ENCODE results near the gene EDAR. TPM values are rescaled to one million over a fixed set of nuclear protein-coding genes. Genes with fewer than 3 reads are reported as not detected.

The EDAR gene
- total RNA-seq, 1 experiment from 2014 or later, result 0.15 TPM

DNA sequence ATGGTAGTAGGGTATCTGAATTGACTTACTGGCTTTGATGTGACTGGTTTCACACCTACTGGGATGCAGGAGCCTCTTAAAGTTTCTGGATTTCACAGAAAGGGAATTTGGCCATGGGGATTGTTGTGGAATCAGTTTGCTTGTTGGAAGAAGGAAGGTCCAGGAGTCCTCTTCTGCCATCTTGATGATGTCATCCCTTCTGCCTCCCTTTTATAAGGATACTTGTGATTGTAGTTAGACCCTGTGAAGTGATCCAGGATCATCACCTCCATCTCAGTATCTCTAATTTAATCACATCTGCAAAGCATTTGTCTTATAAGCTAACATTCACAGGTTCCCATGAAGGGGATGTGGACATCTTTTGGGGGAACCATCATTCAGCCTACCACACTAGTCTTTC lies 123.0 kb downstream of the EDAR start:
- Histone ChIP-seq H3K4me3 (replicated peaks in 1 of 2; ENCODE audit: low read depth in 1 of 2, low read length in 2 of 2) (no peak overlapping the region), H3K27me3 (ENCODE audit: insufficient read depth, low read length) (no peaks in the 10 kb centered on the region), H3K9ac (ENCODE audit: low read length) (no peak overlapping the region), H4K20me1 (ENCODE audit: insufficient read depth) (no peaks in the 10 kb centered on the region), H2AFZ (ENCODE audit: low read depth, low read length, poor library complexity, severe bottlenecking) (no peak overlapping the region), H3K4me1 (ENCODE audit: control insufficient read depth in 1 of 2, insufficient read depth in 2 of 2, low read length in 2 of 2) (no peaks in the 10 kb centered on the region), H3K9me2 (ENCODE audit: insufficient read depth) (no peaks in the 10 kb centered on the region), H3K9me3 (ENCODE audit: control insufficient read depth in 1 of 2, insufficient read depth in 1 of 2, low read depth in 1 of 2, low read length in 2 of 2) (no peaks in the 10 kb centered on the region; a peak in 1 of 4 replicates), H3K36me3 (ENCODE audit: control insufficient read depth in 1 of 2, insufficient read depth in 2 of 2, low read length in 2 of 2) (0 out of 4 replicates have a peak, but pooled peaks cover 0 to 9% of the 10 kb centered on the region in 2 experiments), H3K27ac (ENCODE audit: low read depth, low read length) (no peak overlapping the region), H3K79me2 (ENCODE audit: insufficient read depth, low read length) (no peaks in the 10 kb centered on the region), H3K4me2 (ENCODE audit: low read length) (no peak overlapping the region)
- ChIA-PET RAD21 (ENCODE audit: low non-redundant PET in 1 of 2, low total read pairs in 2 of 2, uncharacterized antibody in 2 of 2, unreplicated experiment in 2 of 2) (no interaction called here), POLR2A (no interaction called here), CTCF (no interaction called here)
- no peak for TF ChIP-seq JUND (IDR thresholded peaks at IDR 0.05)
- TF ChIP-seq POLR2AphosphoS5 (IDR thresholded peaks at IDR 0.05; ENCODE audit: low read depth, low read length), result no peak
- TF ChIP-seq FOSL1 (IDR thresholded peaks at IDR 0.05; ENCODE audit: low read depth), result no peak
- TF ChIP-seq CEBPB (IDR thresholded peaks at IDR 0.05; ENCODE audit: low read depth), result no peak
- no peak for ATAC-seq
- intact Hi-C loops (cut with micrococcal nuclease), result no loop called here
- no TSS peak for BruUV-seq (replicated peaks)
- DNase-seq (ENCODE audit: low read depth, low spot score), result no peak

DNA sequence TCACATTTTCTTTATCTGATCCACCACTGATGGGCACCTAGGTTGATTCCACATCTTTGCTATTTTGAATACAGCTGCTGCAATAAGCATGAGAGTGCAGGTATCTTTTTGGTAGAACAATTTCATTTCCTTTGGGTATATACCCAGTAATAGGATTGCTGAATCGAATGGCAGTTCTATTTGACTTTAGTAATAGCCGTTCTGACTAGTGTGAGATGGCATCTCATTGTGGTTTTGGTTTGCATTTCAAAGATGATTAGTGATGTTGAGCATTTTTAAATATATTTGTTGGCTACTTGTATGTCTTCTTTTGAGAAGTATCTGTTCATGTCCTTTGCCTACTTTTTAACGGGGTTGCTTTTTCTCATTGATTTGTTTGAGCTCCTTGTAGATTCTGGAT lies 130.1 kb downstream of the EDAR start:
- Histone ChIP-seq H3K36me3 (ENCODE audit: control insufficient read depth in 1 of 2, insufficient read depth in 2 of 2, low read length in 2 of 2) (no peaks in the 10 kb centered on the region), H3K9ac (ENCODE audit: low read length) (no peak overlapping the region), H3K9me2 (ENCODE audit: insufficient read depth) (no peaks in the 10 kb centered on the region), H3K4me2 (ENCODE audit: low read length) (no peak overlapping the region), H3K4me3 (replicated peaks in 1 of 2; ENCODE audit: low read depth in 1 of 2, low read length in 2 of 2) (no peak overlapping the region), H3K79me2 (ENCODE audit: insufficient read depth, low read length) (no peaks in the 10 kb centered on the region), H2AFZ (ENCODE audit: low read depth, low read length, poor library complexity, severe bottlenecking) (no peak overlapping the region), H3K4me1 (ENCODE audit: control insufficient read depth in 1 of 2, insufficient read depth in 2 of 2, low read length in 2 of 2) (no peaks in the 10 kb centered on the region), H3K9me3 (ENCODE audit: control insufficient read depth in 1 of 2, insufficient read depth in 1 of 2, low read depth in 1 of 2, low read length in 2 of 2) (no peaks in the 10 kb centered on the region), H4K20me1 (ENCODE audit: insufficient read depth) (no peaks in the 10 kb centered on the region), H3K27me3 (ENCODE audit: insufficient read depth, low read length) (no peaks in the 10 kb centered on the region), H3K27ac (ENCODE audit: low read depth, low read length) (no peak overlapping the region)
- intact Hi-C loops (cut with micrococcal nuclease), result loop anchor here (5.0 to 10.0 kb wide), 2 partner anchors 346 to 653 kb away; no protein-coding TSS in a partner anchor
- ChIA-PET CTCF (no interaction called here), POLR2A (no interaction called here), RAD21 (ENCODE audit: low non-redundant PET in 1 of 2, low total read pairs in 2 of 2, uncharacterized antibody in 2 of 2, unreplicated experiment in 2 of 2) (no interaction called here)
- ATAC-seq (no peak), DNase-seq (ENCODE audit: low read depth, low spot score) (no peak)
- TF ChIP-seq YY1 (IDR thresholded peaks at IDR 0.05; ENCODE audit: extremely low read depth, insufficient replicate concordance, low read depth, low read length), result no peak
- TF ChIP-seq TCF7L2 (IDR thresholded peaks at IDR 0.05; ENCODE audit: borderline replicate concordance, extremely low read depth, insufficient read depth, insufficient read length), result no peak
- TF ChIP-seq SRF (IDR thresholded peaks at IDR 0.05; ENCODE audit: low read depth), result no peak
- TF ChIP-seq, protein P1, sequence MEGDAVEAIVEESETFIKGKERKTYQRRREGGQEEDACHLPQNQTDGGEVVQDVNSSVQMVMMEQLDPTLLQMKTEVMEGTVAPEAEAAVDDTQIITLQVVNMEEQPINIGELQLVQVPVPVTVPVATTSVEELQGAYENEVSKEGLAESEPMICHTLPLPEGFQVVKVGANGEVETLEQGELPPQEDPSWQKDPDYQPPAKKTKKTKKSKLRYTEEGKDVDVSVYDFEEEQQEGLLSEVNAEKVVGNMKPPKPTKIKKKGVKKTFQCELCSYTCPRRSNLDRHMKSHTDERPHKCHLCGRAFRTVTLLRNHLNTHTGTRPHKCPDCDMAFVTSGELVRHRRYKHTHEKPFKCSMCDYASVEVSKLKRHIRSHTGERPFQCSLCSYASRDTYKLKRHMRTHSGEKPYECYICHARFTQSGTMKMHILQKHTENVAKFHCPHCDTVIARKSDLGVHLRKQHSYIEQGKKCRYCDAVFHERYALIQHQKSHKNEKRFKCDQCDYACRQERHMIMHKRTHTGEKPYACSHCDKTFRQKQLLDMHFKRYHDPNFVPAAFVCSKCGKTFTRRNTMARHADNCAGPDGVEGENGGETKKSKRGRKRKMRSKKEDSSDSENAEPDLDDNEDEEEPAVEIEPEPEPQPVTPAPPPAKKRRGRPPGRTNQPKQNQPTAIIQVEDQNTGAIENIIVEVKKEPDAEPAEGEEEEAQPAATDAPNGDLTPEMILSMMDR (IDR thresholded peaks at IDR 0.05 in 2 of 3, conservative IDR thresholded peaks at IDR 0.05 in 1 of 3; ENCODE audit: borderline replicate concordance in 1 of 3, insufficient read depth in 1 of 3, low read depth in 2 of 3, low read length in 2 of 3), result no peak
- TF ChIP-seq POLR2A (IDR thresholded peaks at IDR 0.05; ENCODE audit: borderline replicate concordance, extremely low read depth, insufficient read depth, insufficient read length), result no peak
- no peak for TF ChIP-seq ZFX (IDR thresholded peaks at IDR 0.05)
- TF ChIP-seq CEBPB (IDR thresholded peaks at IDR 0.05; ENCODE audit: low read depth), result no peak
- no peak for TF ChIP-seq EZH2 (IDR thresholded peaks at IDR 0.05)
- TF ChIP-seq, protein P2, sequence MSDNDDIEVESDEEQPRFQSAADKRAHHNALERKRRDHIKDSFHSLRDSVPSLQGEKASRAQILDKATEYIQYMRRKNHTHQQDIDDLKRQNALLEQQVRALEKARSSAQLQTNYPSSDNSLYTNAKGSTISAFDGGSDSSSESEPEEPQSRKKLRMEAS (IDR thresholded peaks at IDR 0.05), result no peak
- no peak for TF ChIP-seq CBX3 (IDR thresholded peaks at IDR 0.05; ENCODE audit: low read depth)
- TF ChIP-seq, protein P3, sequence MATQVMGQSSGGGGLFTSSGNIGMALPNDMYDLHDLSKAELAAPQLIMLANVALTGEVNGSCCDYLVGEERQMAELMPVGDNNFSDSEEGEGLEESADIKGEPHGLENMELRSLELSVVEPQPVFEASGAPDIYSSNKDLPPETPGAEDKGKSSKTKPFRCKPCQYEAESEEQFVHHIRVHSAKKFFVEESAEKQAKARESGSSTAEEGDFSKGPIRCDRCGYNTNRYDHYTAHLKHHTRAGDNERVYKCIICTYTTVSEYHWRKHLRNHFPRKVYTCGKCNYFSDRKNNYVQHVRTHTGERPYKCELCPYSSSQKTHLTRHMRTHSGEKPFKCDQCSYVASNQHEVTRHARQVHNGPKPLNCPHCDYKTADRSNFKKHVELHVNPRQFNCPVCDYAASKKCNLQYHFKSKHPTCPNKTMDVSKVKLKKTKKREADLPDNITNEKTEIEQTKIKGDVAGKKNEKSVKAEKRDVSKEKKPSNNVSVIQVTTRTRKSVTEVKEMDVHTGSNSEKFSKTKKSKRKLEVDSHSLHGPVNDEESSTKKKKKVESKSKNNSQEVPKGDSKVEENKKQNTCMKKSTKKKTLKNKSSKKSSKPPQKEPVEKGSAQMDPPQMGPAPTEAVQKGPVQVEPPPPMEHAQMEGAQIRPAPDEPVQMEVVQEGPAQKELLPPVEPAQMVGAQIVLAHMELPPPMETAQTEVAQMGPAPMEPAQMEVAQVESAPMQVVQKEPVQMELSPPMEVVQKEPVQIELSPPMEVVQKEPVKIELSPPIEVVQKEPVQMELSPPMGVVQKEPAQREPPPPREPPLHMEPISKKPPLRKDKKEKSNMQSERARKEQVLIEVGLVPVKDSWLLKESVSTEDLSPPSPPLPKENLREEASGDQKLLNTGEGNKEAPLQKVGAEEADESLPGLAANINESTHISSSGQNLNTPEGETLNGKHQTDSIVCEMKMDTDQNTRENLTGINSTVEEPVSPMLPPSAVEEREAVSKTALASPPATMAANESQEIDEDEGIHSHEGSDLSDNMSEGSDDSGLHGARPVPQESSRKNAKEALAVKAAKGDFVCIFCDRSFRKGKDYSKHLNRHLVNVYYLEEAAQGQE (IDR thresholded peaks at IDR 0.05; ENCODE audit: low read depth), result no peak
- no TSS peak for BruUV-seq (replicated peaks)
